Measurements from ENCODE around the gene WASF1.

WASF1 gene

DNA sequence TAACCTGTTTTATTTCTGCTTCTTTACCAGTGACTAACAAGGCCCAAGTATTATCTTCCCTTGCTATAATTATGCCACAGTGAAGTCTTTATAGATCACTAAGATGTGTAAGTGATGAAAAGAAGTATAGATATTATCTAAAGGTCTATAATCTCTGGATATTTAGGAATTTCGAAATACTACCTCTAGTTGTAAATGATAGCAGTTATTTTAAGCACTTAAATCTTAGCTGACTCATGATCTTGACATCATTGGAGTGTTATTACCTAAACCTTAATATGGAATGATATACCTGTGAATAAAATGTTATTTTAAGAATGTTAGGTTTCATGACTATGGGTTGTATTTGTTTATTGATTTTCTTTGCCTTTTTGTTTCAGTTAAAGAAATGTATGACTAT is 32.3 kb upstream of the WASF1 start:
- in situ Hi-C loops (cut with MboI; ENCODE audit: low sequenced_read_pairs, unreplicated experiment) = no loop called here
- TF ChIP-seq, protein P1, sequence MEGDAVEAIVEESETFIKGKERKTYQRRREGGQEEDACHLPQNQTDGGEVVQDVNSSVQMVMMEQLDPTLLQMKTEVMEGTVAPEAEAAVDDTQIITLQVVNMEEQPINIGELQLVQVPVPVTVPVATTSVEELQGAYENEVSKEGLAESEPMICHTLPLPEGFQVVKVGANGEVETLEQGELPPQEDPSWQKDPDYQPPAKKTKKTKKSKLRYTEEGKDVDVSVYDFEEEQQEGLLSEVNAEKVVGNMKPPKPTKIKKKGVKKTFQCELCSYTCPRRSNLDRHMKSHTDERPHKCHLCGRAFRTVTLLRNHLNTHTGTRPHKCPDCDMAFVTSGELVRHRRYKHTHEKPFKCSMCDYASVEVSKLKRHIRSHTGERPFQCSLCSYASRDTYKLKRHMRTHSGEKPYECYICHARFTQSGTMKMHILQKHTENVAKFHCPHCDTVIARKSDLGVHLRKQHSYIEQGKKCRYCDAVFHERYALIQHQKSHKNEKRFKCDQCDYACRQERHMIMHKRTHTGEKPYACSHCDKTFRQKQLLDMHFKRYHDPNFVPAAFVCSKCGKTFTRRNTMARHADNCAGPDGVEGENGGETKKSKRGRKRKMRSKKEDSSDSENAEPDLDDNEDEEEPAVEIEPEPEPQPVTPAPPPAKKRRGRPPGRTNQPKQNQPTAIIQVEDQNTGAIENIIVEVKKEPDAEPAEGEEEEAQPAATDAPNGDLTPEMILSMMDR (IDR thresholded peaks at IDR 0.05; ENCODE audit: borderline replicate concordance, control extremely low read depth, extremely low read depth, insufficient read depth, missing control alignments) = no peak
- DNase-seq (ENCODE audit: low spot score) = no peak

DNA sequence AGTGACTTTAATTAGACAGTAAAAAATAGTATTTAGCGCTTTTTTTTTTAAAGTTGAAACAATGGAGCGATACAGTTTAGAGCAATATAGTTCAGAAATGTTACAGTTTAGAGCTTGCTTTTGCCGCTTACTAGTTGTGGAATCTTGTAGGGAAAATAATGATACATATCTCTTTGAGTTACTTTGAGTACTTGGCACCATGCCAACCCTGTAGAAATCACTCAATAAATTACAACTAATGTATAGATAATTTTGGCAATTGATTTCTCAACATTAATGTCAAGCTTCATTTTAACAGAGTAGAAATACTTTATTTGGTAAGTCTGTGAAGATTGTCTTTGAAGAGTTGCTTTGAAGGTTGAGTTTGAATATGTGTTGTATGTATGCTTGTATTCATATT is 28.2 kb upstream of the WASF1 start:
- in situ Hi-C loops (cut with MboI; ENCODE audit: low sequenced_read_pairs, unreplicated experiment) = no loop called here
- TF ChIP-seq, protein P1 (IDR thresholded peaks at IDR 0.05; ENCODE audit: borderline replicate concordance, control extremely low read depth, extremely low read depth, insufficient read depth, missing control alignments) = no peak
- no peak for DNase-seq (ENCODE audit: low spot score)

DNA sequence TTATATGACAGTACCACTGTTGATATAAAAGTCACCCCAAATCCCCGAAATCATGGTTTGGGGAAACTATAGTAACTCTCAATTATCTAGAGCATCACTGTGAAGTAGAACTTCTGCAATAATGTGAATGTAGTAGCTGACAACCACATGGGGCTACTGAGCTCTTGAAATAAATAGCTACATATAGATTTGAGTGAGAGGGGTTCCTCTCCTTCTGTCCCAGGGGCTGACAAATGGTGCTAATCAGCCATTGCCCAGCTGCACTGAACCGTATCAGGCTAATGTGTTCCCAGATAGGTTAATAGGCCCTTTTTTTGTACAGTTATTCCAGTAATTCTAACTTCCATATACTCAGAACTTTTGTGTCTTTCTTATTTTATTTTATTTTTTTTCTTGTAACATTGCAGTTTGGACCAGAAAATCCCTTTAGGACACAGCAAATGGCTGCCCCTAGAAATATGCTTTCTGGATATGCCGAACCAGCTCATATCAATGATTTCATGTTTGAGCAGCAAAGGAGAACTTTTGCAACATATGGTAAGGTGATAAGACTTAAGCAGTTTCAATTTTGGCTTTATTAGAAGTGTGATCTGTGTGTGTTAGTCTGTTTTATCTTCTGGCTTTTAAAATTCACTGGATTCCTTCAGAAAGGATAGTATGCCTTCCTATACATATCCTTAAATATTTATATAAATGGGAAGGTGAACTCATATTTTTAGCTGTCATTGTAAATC is 21.8 kb upstream of the WASF1 start:
- TF ChIP-seq, protein P1 (IDR thresholded peaks at IDR 0.05; ENCODE audit: borderline replicate concordance, control extremely low read depth, extremely low read depth, insufficient read depth, missing control alignments) = no peak
- in situ Hi-C loops (cut with MboI; ENCODE audit: low sequenced_read_pairs, unreplicated experiment) = no loop called here
- no peak for DNase-seq (ENCODE audit: low spot score)

- in situ Hi-C loops (cut with MboI; ENCODE audit: low sequenced_read_pairs, unreplicated experiment) = no loop called here
- TF ChIP-seq, protein P1 (IDR thresholded peaks at IDR 0.05; ENCODE audit: borderline replicate concordance, control extremely low read depth, extremely low read depth, insufficient read depth, missing control alignments) = no peak
These were observed 19.1 kb upstream of the WASF1 start for GRCh38 chr6:110198561-110198960.

GRCh38 chr6:110196874-110197273 is 17.4 kb upstream of the WASF1 start:
- TF ChIP-seq, protein P1 (IDR thresholded peaks at IDR 0.05; ENCODE audit: borderline replicate concordance, control extremely low read depth, extremely low read depth, insufficient read depth, missing control alignments) = no peak
- DNase-seq (ENCODE audit: low spot score) = no peak
- in situ Hi-C loops (cut with MboI; ENCODE audit: low sequenced_read_pairs, unreplicated experiment) = no loop called here

More at GRCh38 chr6:110198561-110198960, 19.1 kb upstream of the WASF1 start:
- DNase-seq (ENCODE audit: low spot score) = no peak

- no peak for DNase-seq (ENCODE audit: low spot score)
- in situ Hi-C loops (cut with MboI; ENCODE audit: low sequenced_read_pairs, unreplicated experiment) = no loop called here
- TF ChIP-seq, protein P1 (IDR thresholded peaks at IDR 0.05; ENCODE audit: borderline replicate concordance, control extremely low read depth, extremely low read depth, insufficient read depth, missing control alignments) = no peak
These were observed 16.2 kb upstream of the WASF1 start for GRCh38 chr6:110195639-110196038.
